ENCODE measurements around the gene GALNT5. TPM values are rescaled to one million over a fixed set of nuclear protein-coding genes. Genes with fewer than 3 reads are reported as not detected.
A peak's percentile ranks its signal among the peaks of the same experiment; 100 is the strongest.

GALNT5 gene
- total and polyA plus RNA-seq, 2 donors (not counting 1 experiment from before 2014, with no cell fraction given): 63.7 to 199 TPM

DNA sequence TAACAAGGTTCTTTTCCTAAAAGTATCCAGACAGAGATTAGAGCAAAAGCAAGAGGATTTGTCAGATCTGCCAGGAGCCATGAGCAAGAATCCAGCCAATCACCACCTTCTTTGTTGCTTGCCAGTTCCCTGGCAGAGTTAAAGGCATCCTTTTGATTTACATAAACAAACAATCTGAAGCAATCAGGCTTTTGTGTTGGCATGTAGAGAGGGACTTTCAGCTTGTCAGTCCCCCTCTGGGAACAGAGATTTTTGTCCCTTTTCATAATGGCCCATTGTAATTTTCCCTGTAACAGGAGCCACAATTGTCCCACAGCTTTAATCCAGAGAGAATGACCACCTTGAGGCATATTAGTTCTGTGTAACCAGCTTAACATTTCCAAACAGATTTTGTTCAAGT is 68.3 kb downstream of the GALNT5 start, which contains the start of gene ERMN:
Gene ERMN, minus strand, starts transcription at position 39 of the 400 bp plus-strand sequence. CDS start 182 bp downstream, outside the sequence.
- TF ChIP-seq EZH2 (IDR thresholded peaks at IDR 0.05; ENCODE audit: low read length, missing control alignments) (no peak), CTCF (conservative IDR thresholded peaks at IDR 0.05 in 1 of 2, IDR thresholded peaks at IDR 0.05 in 1 of 2; ENCODE audit: low read depth in 1 of 2, low read length in 2 of 2) (no peak)
- Histone ChIP-seq H3K9ac (ENCODE audit: insufficient read depth, low read length) (no peak within 1 kb of the TSS), H3K4me2 (ENCODE audit: extremely low read depth, insufficient read depth, low read length) (no peak within 1 kb of the TSS), H3K79me2 (ENCODE audit: control insufficient read depth, insufficient read depth, low read length) (no peaks in the 10 kb centered on the region), H4K20me1 (ENCODE audit: control insufficient read depth, extremely low read depth, insufficient read depth, low read length) (no peaks in the 10 kb centered on the region), H3K4me1 (ENCODE audit: control insufficient read depth, extremely low read depth, insufficient read depth, low read length) (no peaks in the 10 kb centered on the region), H3K27me3 (ENCODE audit: control insufficient read depth, insufficient read depth, low read length) (no peaks in the 10 kb centered on the region), H3K9me3 (ENCODE audit: control insufficient read depth, insufficient read depth, low read depth, low read length) (no peaks in the 10 kb centered on the region), H2AFZ (ENCODE audit: low read length) (no peak within 1 kb of the TSS), H3K36me3 (ENCODE audit: control insufficient read depth, insufficient read depth, low read length) (no peaks in the 10 kb centered on the region), H3K4me3 (replicated peaks in 1 of 4; ENCODE audit: control extremely low read depth in 1 of 4, insufficient read depth in 1 of 4, low read depth in 3 of 4, low read length in 4 of 4) (no peak within 1 kb of the TSS), H3K27ac (ENCODE audit: insufficient read depth, low read length) (no peak within 1 kb of the TSS)
- no peak for DNase-seq (ENCODE audit: low read depth in 2 of 2)

DNA sequence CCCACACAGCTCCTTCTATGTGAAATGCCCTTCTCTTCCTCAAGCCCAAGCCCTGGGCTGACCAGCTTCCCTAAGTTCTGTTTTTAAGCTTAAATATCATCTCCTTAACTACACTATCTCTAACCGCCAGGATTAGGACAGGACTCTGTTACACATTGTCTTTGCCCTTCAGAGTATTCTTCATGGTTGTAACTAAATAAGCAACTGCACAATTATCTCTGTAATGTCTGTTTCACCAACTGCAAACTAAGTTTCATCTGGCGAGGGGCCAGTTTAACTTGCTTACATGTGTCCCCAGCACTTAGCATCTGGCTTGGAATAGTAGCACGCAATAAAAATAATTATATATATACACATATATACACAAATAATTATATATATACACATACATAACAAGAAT is 69.2 kb downstream of the GALNT5 start:
- no peak for DNase-seq (ENCODE audit: low read depth in 2 of 2)
- Histone ChIP-seq H3K79me2 (ENCODE audit: control insufficient read depth, insufficient read depth, low read length) (no peaks in the 10 kb centered on the region), H4K20me1 (ENCODE audit: control insufficient read depth, extremely low read depth, insufficient read depth, low read length) (no peaks in the 10 kb centered on the region), H3K4me2 (ENCODE audit: extremely low read depth, insufficient read depth, low read length) (no peak overlapping the region), H3K27me3 (ENCODE audit: control insufficient read depth, insufficient read depth, low read length) (no peaks in the 10 kb centered on the region), H2AFZ (ENCODE audit: low read length) (no peak overlapping the region), H3K36me3 (ENCODE audit: control insufficient read depth, insufficient read depth, low read length) (no peaks in the 10 kb centered on the region), H3K9ac (ENCODE audit: insufficient read depth, low read length) (no peak overlapping the region), H3K4me1 (ENCODE audit: control insufficient read depth, extremely low read depth, insufficient read depth, low read length) (no peaks in the 10 kb centered on the region), H3K9me3 (ENCODE audit: control insufficient read depth, insufficient read depth, low read depth, low read length) (no peaks in the 10 kb centered on the region), H3K4me3 (replicated peaks in 1 of 4; ENCODE audit: control extremely low read depth in 1 of 4, insufficient read depth in 1 of 4, low read depth in 3 of 4, low read length in 4 of 4) (no peak overlapping the region), H3K27ac (ENCODE audit: insufficient read depth, low read length) (no peak overlapping the region)
- TF ChIP-seq CTCF (conservative IDR thresholded peaks at IDR 0.05 in 1 of 2, IDR thresholded peaks at IDR 0.05 in 1 of 2; ENCODE audit: low read depth in 1 of 2, low read length in 2 of 2) (no peak), EZH2 (IDR thresholded peaks at IDR 0.05; ENCODE audit: low read length, missing control alignments) (no peak)

DNA sequence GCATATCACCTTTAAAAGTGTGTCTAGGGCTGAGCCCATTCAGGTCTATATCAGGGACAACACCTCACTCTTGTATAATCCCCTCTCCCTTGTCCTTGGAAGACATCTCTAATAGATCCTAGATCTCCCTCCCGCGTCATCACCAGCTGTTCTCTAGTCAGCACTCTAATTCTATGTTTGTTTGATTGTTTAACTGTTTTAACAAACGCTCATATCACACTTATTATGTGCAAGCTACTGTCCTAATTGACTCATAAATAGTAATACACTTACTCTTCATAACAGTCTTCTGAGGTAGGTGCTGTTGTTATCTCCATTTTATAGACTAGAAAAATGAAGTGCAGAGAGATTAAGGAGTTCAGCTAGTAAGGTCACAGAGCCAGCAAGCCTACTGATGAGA is 69.7 kb downstream of the GALNT5 start:
- no peaks in the 10 kb centered on the region for H4K20me1 ChIP-seq (ENCODE audit: control insufficient read depth, extremely low read depth, insufficient read depth, low read length)
- H3K36me3 ChIP-seq (ENCODE audit: control insufficient read depth, insufficient read depth, low read length): no peaks in the 10 kb centered on the region
- no peak overlapping the region for H3K4me3 ChIP-seq (replicated peaks in 1 of 4; ENCODE audit: control extremely low read depth in 1 of 4, insufficient read depth in 1 of 4, low read depth in 3 of 4, low read length in 4 of 4)
- H3K27ac ChIP-seq (ENCODE audit: insufficient read depth, low read length): no peak overlapping the region
- H3K79me2 ChIP-seq (ENCODE audit: control insufficient read depth, insufficient read depth, low read length): no peaks in the 10 kb centered on the region
- peak overlapping the region; percentile 25 for H2AFZ ChIP-seq (ENCODE audit: low read length)
- no peak for DNase-seq (ENCODE audit: low read depth in 2 of 2)
- TF ChIP-seq EZH2 (IDR thresholded peaks at IDR 0.05; ENCODE audit: low read length, missing control alignments) (no peak), CTCF (conservative IDR thresholded peaks at IDR 0.05 in 1 of 2, IDR thresholded peaks at IDR 0.05 in 1 of 2; ENCODE audit: low read depth in 1 of 2, low read length in 2 of 2) (no peak)
- H3K9ac ChIP-seq (ENCODE audit: insufficient read depth, low read length): no peak overlapping the region
- no peaks in the 10 kb centered on the region for H3K9me3 ChIP-seq (ENCODE audit: control insufficient read depth, insufficient read depth, low read depth, low read length)
- no peaks in the 10 kb centered on the region for H3K4me1 ChIP-seq (ENCODE audit: control insufficient read depth, extremely low read depth, insufficient read depth, low read length)
- no peak overlapping the region for H3K4me2 ChIP-seq (ENCODE audit: extremely low read depth, insufficient read depth, low read length)
- H3K27me3 ChIP-seq (ENCODE audit: control insufficient read depth, insufficient read depth, low read length): no peaks in the 10 kb centered on the region
